Measurements from ENCODE around the gene EIF3D. TPM values are rescaled to one million over a fixed set of nuclear protein-coding genes. Genes with fewer than 3 reads are reported as not detected.

The EIF3D gene
- total RNA-seq, 1 experiment from 2014 or later: 306 TPM

DNA sequence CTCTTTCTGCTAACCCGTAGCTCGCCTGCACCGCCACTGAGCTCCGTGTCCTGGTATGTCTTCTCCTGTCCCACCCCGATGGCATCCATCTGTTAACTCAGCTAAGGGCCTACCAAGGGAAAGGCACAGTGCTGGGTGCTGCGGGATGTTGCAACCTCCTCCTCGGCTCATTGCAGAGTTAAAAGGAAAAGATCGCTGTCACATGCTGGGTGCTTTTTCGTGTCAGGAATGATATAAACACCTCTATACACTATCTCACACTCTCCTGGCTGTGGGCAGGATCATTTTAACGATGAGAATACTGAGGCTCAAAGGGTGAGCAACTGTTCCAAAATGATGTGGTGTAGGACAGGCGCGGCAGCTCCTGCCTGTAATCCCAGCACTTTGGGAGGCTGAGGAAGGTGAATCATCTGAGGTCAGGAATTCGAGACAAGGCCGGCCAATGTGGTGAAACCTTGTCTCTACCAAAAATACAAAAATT, 57.6 kb downstream of the EIF3D start:
- Mint-ChIP-seq H3K36me3 (ENCODE audit: insufficient read depth, unreplicated experiment) (peaks cover 50% of the 10 kb centered on the region), H3K9me3 (ENCODE audit: unreplicated experiment) (peaks cover 8% of the 10 kb centered on the region), H3K4me1 (ENCODE audit: insufficient read depth, unreplicated experiment) (peaks cover 41% of the 10 kb centered on the region), H3K4me3 (ENCODE audit: unreplicated experiment) (peak overlapping the region; percentile 21), H3K27ac (ENCODE audit: low read depth, unreplicated experiment) (peak overlapping the region; percentile 65), H3K27me3 (ENCODE audit: insufficient read depth, unreplicated experiment) (no peaks in the 10 kb centered on the region)
- no TSS peak for BruUV-seq (replicated peaks)
- intact Hi-C loops (cut with micrococcal nuclease): loop anchor here (2.0 kb wide), 1 partner anchor 147 kb away; no protein-coding TSS in a partner anchor
- peak; percentile 67 for DNase-seq (ENCODE audit: unreplicated experiment)
- TF ChIP-seq CTCF (IDR thresholded peaks at IDR 0.05; ENCODE audit: unreplicated experiment): no peak
- ChIA-PET POLR2A (interaction anchor here (0.6 to 10.7 kb wide), 17 partner anchors 10 to 694 kb away, joined by 3 to 100 read pairs (median 3); partner anchors contain the start of genes MYH9 and TXN2), CTCF (interaction anchor here (0.6 to 8.5 kb wide), 25 partner anchors 9 to 406 kb away, joined by 3 to 180 read pairs (median 5); partner anchors contain the start of genes IFT27 and TXN2)

GRCh38 chr22:36470994-36471331, 58.0 kb downstream of the EIF3D start:
- CTCF ChIA-PET: interaction anchor here (0.6 to 8.5 kb wide), 29 partner anchors 10 to 406 kb away, joined by 3 to 180 read pairs (median 4); partner anchors contain the start of genes IFT27 and TXN2
- POLR2A ChIA-PET: interaction anchor here (0.6 to 10.7 kb wide), 14 partner anchors 11 to 332 kb away, joined by 3 to 100 read pairs (median 6); partner anchors contain the start of genes MYH9 and TXN2
- DNase-seq (ENCODE audit: unreplicated experiment): no peak
- H3K36me3 Mint-ChIP-seq (ENCODE audit: insufficient read depth, unreplicated experiment): peaks cover 46% of the 10 kb centered on the region
- peaks cover 42% of the 10 kb centered on the region for H3K4me1 Mint-ChIP-seq (ENCODE audit: insufficient read depth, unreplicated experiment)
- peak overlapping the region; percentile 65 for H3K27ac Mint-ChIP-seq (ENCODE audit: low read depth, unreplicated experiment)
- no peaks in the 10 kb centered on the region for H3K27me3 Mint-ChIP-seq (ENCODE audit: insufficient read depth, unreplicated experiment)
- H3K4me3 Mint-ChIP-seq (ENCODE audit: unreplicated experiment): no peak overlapping the region
- intact Hi-C loops (cut with micrococcal nuclease): loop anchor here (1.0 to 2.0 kb wide), 2 partner anchors 146 to 170 kb away; no protein-coding TSS in a partner anchor
- no peak for TF ChIP-seq CTCF (IDR thresholded peaks at IDR 0.05; ENCODE audit: unreplicated experiment)
- no TSS peak for BruUV-seq (replicated peaks)
- peaks cover 8% of the 10 kb centered on the region for H3K9me3 Mint-ChIP-seq (ENCODE audit: unreplicated experiment)

DNA sequence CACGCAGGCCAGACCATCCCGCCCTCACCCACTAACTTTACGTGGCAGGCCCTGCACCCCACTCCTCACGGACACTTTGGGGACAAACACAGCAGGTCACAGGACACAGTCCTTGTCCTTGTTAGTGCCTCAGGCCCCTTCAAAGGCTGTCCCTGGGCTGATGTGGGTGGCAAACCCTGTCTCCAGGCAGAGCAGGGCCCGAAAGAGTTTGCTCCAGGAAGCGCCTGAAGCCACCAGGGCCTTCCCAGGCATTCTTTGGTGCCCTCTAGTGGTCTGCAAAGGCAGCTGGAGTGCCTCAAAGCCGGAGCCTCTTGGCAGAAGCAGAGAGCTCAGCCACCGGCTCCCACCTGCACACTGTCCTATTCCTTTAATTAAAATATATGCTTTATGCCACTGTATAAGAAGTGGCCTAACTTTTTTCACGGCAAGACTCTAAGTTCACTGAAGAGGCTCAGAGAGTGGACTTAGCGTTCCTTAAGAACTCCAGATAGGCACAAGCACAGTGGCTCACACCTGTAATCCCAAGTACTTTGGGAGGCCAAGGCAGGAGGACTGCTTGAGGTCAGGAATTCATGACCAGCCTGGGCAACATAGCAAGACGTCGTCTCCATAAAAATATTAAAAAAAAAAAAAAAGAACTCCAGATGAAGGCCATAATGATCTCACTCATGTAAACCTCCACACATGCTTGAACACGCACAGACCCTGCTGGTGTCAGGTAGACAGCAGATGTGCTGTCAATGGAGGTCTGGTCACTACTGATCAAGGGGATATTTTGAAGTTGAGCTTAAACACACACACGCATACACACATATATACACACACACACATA, 58.6 kb downstream of the EIF3D start:
- no TSS peak for BruUV-seq (replicated peaks)
- no peak overlapping the region for H3K4me3 Mint-ChIP-seq (ENCODE audit: unreplicated experiment)
- H3K27me3 Mint-ChIP-seq (ENCODE audit: insufficient read depth, unreplicated experiment): no peaks in the 10 kb centered on the region
- peak; percentile 85 for DNase-seq (ENCODE audit: unreplicated experiment)
- H3K36me3 Mint-ChIP-seq (ENCODE audit: insufficient read depth, unreplicated experiment): peaks cover 45% of the 10 kb centered on the region
- H3K27ac Mint-ChIP-seq (ENCODE audit: low read depth, unreplicated experiment): peak overlapping the region; percentile 51
- CTCF ChIA-PET: interaction anchor here (0.6 to 8.5 kb wide), 37 partner anchors 10 to 306 kb away, joined by 3 to 180 read pairs (median 4); partner anchors contain the start of genes APOL2, IFT27, MYH9 and TXN2
- POLR2A ChIA-PET: interaction anchor here (0.9 to 10.7 kb wide), 15 partner anchors 11 to 174 kb away, joined by 3 to 100 read pairs (median 7); partner anchors contain the start of genes MYH9 and TXN2
- peak; percentile 91 for TF ChIP-seq CTCF (IDR thresholded peaks at IDR 0.05; ENCODE audit: unreplicated experiment)
- intact Hi-C loops (cut with micrococcal nuclease): loop anchor here (1.0 to 2.0 kb wide), 2 partner anchors 146 to 169 kb away; no protein-coding TSS in a partner anchor
- H3K9me3 Mint-ChIP-seq (ENCODE audit: unreplicated experiment): peaks cover 8% of the 10 kb centered on the region
- H3K4me1 Mint-ChIP-seq (ENCODE audit: insufficient read depth, unreplicated experiment): peaks cover 48% of the 10 kb centered on the region

Measured in MCF 10A (cell line).